ENCODE data around the gene WNT10A. TPM values are rescaled to one million over a fixed set of nuclear protein-coding genes. Genes with fewer than 3 reads are reported as not detected.

WNT10A gene
- total RNA-seq, 1 experiment from 2014 or later, result 0.47 TPM

DNA sequence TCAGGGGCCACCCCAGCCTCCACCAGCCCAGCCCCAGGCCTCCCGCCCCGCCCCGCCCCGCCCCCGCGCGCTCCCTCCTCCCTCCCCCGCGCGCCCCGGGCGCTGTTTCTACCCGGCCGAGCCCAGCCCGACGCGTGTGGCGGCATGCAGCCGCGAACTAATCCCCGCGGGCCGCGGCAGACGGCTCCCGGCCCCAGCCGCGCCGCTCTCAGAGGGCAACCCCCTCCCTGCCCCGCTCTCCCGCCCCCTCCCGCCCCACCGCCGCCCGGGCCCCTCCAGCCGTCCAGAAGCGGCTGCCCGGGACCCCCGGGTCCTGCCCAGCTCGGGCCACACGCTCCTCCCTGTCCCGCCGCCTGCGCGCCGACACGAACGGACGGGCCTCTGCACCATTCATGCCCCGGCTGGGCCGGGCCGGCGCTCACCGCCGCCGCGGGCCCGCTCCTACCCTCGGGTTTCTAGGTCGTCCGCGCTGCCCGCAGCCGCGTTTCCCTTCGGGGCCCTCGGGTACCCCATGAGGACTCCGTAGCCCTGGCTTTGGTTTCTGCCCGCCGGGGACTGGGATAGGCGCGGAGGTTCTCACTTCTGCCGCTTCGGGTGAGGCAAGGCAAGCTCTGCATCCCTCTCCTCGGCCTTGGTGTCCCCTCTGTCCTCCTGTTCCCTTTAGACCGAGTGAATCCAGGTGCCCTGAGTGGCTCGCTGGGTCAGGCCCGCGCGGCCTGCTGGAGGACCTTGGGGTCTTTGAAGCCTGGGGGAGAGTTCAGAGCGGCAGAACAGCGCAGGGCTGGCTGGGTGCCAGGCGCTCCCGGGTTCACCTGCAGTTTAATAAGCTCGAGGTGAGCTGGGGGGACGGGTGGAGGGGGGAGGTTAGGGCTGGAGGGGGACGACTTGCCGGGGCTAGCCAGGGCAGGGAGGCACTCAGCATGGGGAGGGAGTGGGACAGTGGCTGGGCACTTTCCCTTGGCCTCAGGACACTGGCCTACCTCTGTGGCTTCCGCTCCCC is 3.1 kb downstream of the WNT10A start:
- ChIA-PET POLR2A (ENCODE audit: low non-redundant PET) (no interaction called here), CTCF (no interaction called here)
- H3K4me1 ChIP-seq (ENCODE audit: insufficient read depth, low read length, poor library complexity, severe bottlenecking), result peaks cover 22% of the 10 kb centered on the region
- no peak for DNase-seq (ENCODE audit: low spot score)
- no peaks in the 10 kb centered on the region for H3K9me3 ChIP-seq (ENCODE audit: low read depth, low read length, poor library complexity, severe bottlenecking)
- no peaks in the 10 kb centered on the region for H3K36me3 ChIP-seq (ENCODE audit: insufficient read depth, low read length, poor library complexity, severe bottlenecking)
- BruUV-seq (replicated peaks), result no TSS peak
- peaks cover 6% of the 10 kb centered on the region for H3K27me3 ChIP-seq (replicated peaks; ENCODE audit: insufficient read depth, low read depth, low read length, poor library complexity)
- intact Hi-C loops (cut with micrococcal nuclease; ENCODE audit: unreplicated experiment), result no loop called here
- no peak for TF ChIP-seq EZH2 (IDR thresholded peaks at IDR 0.05; ENCODE audit: borderline replicate concordance, low read depth, low read length, poor library complexity, severe bottlenecking)
- TF ChIP-seq, protein P1, sequence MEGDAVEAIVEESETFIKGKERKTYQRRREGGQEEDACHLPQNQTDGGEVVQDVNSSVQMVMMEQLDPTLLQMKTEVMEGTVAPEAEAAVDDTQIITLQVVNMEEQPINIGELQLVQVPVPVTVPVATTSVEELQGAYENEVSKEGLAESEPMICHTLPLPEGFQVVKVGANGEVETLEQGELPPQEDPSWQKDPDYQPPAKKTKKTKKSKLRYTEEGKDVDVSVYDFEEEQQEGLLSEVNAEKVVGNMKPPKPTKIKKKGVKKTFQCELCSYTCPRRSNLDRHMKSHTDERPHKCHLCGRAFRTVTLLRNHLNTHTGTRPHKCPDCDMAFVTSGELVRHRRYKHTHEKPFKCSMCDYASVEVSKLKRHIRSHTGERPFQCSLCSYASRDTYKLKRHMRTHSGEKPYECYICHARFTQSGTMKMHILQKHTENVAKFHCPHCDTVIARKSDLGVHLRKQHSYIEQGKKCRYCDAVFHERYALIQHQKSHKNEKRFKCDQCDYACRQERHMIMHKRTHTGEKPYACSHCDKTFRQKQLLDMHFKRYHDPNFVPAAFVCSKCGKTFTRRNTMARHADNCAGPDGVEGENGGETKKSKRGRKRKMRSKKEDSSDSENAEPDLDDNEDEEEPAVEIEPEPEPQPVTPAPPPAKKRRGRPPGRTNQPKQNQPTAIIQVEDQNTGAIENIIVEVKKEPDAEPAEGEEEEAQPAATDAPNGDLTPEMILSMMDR (conservative IDR thresholded peaks at IDR 0.05; ENCODE audit: low read depth, low read length), result no peak
- H3K27ac ChIP-seq (ENCODE audit: low read depth, low read length, poor library complexity, severe bottlenecking), result no peak overlapping the region
- H3K4me3 ChIP-seq (ENCODE audit: low read depth, low read length, poor library complexity, severe bottlenecking), result no peak overlapping the region

DNA sequence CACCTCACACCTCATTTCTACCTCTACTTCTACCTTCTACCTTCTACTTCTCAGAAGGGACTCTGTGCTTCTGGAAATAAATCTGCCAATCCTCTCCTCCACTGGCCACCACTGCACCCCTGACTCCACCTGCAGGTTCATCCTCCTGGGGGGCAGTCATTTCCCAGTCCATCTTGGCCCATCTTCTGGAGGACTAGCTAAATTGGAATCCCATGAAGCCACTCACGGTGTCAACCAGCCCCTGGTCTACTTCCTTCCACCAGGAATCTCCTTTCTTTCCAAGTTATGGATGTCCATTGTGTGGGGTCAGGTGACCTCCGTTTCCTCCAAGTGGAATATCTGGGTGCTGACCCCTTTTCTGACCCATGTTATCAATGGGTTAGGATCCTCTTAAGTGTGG is 3.9 kb downstream of the WNT10A start:
- no peak for TF ChIP-seq EZH2 (IDR thresholded peaks at IDR 0.05; ENCODE audit: borderline replicate concordance, low read depth, low read length, poor library complexity, severe bottlenecking)
- TF ChIP-seq, protein P1 (conservative IDR thresholded peaks at IDR 0.05; ENCODE audit: low read depth, low read length), result no peak
- POLR2A ChIA-PET (ENCODE audit: low non-redundant PET), result interaction anchor here (0.5 kb wide), 1 partner anchor 59 kb away, joined by 3 read pairs; no protein-coding TSS in a partner anchor
- no peak for DNase-seq (ENCODE audit: low spot score)
- H3K36me3 ChIP-seq (ENCODE audit: insufficient read depth, low read length, poor library complexity, severe bottlenecking), result no peaks in the 10 kb centered on the region
- intact Hi-C loops (cut with micrococcal nuclease; ENCODE audit: unreplicated experiment), result no loop called here
- peaks cover 6% of the 10 kb centered on the region for H3K27me3 ChIP-seq (replicated peaks; ENCODE audit: insufficient read depth, low read depth, low read length, poor library complexity)
- H3K9me3 ChIP-seq (ENCODE audit: low read depth, low read length, poor library complexity, severe bottlenecking), result no peaks in the 10 kb centered on the region
- peaks cover 18% of the 10 kb centered on the region for H3K4me1 ChIP-seq (ENCODE audit: insufficient read depth, low read length, poor library complexity, severe bottlenecking)
- CTCF ChIA-PET, result no interaction called here
- H3K4me3 ChIP-seq (ENCODE audit: low read depth, low read length, poor library complexity, severe bottlenecking), result no peak overlapping the region
- H3K27ac ChIP-seq (ENCODE audit: low read depth, low read length, poor library complexity, severe bottlenecking), result no peak overlapping the region
- no TSS peak for BruUV-seq (replicated peaks)

DNA sequence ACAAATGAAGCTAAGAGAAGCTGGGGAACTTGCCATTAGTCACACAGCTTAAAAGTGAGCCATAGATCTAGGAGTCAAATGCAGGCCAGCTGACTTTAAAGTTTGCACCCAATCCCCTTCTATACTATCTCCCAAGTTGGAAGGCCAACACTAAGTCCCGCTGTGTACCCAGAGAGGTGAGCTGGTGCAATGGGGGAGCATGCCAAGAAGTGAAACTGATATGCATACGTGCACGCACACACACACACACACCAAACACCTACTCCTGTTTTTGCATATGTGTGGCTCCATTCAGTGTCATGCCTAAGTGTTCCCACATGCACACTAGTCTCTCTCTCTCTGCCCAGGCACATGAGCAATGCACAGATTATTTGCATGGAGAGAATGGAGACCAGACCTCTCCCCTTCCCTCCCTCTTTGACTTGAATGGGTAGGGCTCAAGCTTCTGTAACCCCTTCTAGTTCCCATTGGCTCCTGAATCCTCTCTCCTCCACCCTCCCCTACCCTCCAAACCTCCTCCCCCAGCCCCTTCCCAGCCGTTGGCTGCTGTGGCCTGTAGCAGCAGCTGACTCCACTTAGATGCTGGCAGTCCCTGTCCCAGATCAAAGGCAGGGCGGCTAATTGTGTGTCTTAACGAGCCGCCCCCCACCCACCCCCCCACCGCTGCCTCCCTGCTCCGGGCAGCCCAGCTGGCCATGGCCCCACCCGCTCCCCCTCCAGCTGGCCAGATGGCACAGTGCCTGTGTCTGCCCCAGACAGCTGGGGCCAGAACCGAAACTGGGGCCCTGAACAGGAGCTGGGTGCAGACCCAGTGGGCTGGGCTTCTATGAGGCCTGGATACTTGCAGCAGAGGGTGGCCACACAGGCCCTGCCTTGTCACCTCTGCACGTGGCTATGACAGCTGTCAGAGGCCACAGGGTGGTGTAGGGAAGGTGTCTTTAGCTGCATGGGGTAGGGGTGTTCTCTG is 5.6 kb downstream of the WNT10A start:
- no peaks in the 10 kb centered on the region for H3K9me3 ChIP-seq (ENCODE audit: low read depth, low read length, poor library complexity, severe bottlenecking)
- H3K4me3 ChIP-seq (ENCODE audit: low read depth, low read length, poor library complexity, severe bottlenecking), result no peak overlapping the region
- peaks cover 4% of the 10 kb centered on the region for H3K4me1 ChIP-seq (ENCODE audit: insufficient read depth, low read length, poor library complexity, severe bottlenecking)
- H3K27ac ChIP-seq (ENCODE audit: low read depth, low read length, poor library complexity, severe bottlenecking), result no peak overlapping the region
- DNase-seq (ENCODE audit: low spot score), result no peak
- intact Hi-C loops (cut with micrococcal nuclease; ENCODE audit: unreplicated experiment), result no loop called here
- ChIA-PET POLR2A (ENCODE audit: low non-redundant PET) (no interaction called here), CTCF (interaction anchor here (1.1 to 2.0 kb wide), 3 partner anchors 10 to 94 kb away, joined by 4 to 9 read pairs (median 5); no protein-coding TSS in a partner anchor)
- TF ChIP-seq, protein P1 (conservative IDR thresholded peaks at IDR 0.05; ENCODE audit: low read depth, low read length), result no peak
- TF ChIP-seq EZH2 (IDR thresholded peaks at IDR 0.05; ENCODE audit: borderline replicate concordance, low read depth, low read length, poor library complexity, severe bottlenecking), result no peak
- BruUV-seq (replicated peaks), result no TSS peak
- no peaks in the 10 kb centered on the region for H3K27me3 ChIP-seq (replicated peaks; ENCODE audit: insufficient read depth, low read depth, low read length, poor library complexity)
- H3K36me3 ChIP-seq (ENCODE audit: insufficient read depth, low read length, poor library complexity, severe bottlenecking), result no peaks in the 10 kb centered on the region

All from A673 (cell line).